Breast epithelium (tissue), 4 donors: Measurements from ENCODE around the gene FAM78B. TPM values are rescaled to one million over a fixed set of nuclear protein-coding genes. Genes with fewer than 3 reads are reported as not detected.

Source experiments
- DNase-seq, 2 donors: peaks; one replicate each; pipeline ENCODE4 v3.0.0-alpha.2; 2019; ENCODE audit warnings: low spot score in 2 of 2
- H3K27ac ChIP-seq, 2 donors: fragments of 200-600 bp; sonication (generic) in 1 of 2; one replicate each; pipeline ENCODE4 v1.5.1; 2016 to 2019; ENCODE audit warnings: mild to moderate bottlenecking in 1 of 2
- H3K27me3 ChIP-seq, 2 donors: fragments of 200-600 bp; sonication (generic) in 1 of 2; one replicate each; pipeline versions ENCODE4 v1.5.1 to v1.6.0; 2017 to 2019; ENCODE audit warnings: control low read depth in 1 of 2, mild to moderate bottlenecking in 1 of 2
- H3K36me3 ChIP-seq: fragments of 200-600 bp; one replicate; pipeline ENCODE4 v1.5.1; 2019
- H3K4me1 ChIP-seq, 2 donors: fragments of 200-600 bp; sonication (generic); one replicate each; pipeline ENCODE4 v1.5.1; 2016 to 2019; ENCODE audit warnings: control low read depth in 1 of 2
- H3K4me3 ChIP-seq, 3 donors: fragments of 200-600 bp; sonication (generic); 1 replicate in 2 of 3; 2 replicates in 1 of 3; pipeline ENCODE4 v1.5.1; 2016 to 2019; ENCODE audit warnings: mild to moderate bottlenecking in 3 of 3, moderate library complexity in 2 of 3
- H3K9me3 ChIP-seq, 2 donors: fragments of 200-600 bp; sonication (generic) in 1 of 2; one replicate each; pipeline ENCODE4 v1.5.1; 2016 to 2019; ENCODE audit warnings: control low read depth in 1 of 2
- POLR2A ChIP-seq: fragments of 450-650 bp; IDR thresholded peaks from one replicate; pipeline ENCODE4 v1.6.1; 2016; ENCODE audit warnings: antibody characterized with exemption, mild to moderate bottlenecking, moderate library complexity
- POLR2AphosphoS5 ChIP-seq, 3 donors: sonication (generic); formaldehyde crosslinking; IDR thresholded peaks; one replicate each; pipeline ENCODE4 v1.6.1; 2017; ENCODE audit warnings: antibody characterized with exemption in 3 of 3
- intact Hi-C: fragments of 100-400 bp; cut with DNase I; formaldehyde crosslinking; loops from one replicate; pipeline ENCODE4 v1.15.1; 2023; ENCODE audit warnings: low total_unique reads
- total RNA-seq, 3 donors: library from RNA; depleted of rRNA; stranded (reverse); fragments of >200 nt; gene quantifications; one replicate each; pipeline ENCODE4 v1.1.0, GENCODE V29; 2016
- TF ChIP-seq, protein P1 (sequence below), 3 donors: fragments of 450-650 bp; IDR thresholded peaks; one replicate each; pipeline ENCODE4 v1.5.1; 2016 to 2017; ENCODE audit warnings: antibody characterized with exemption in 3 of 3, mild to moderate bottlenecking in 3 of 3, moderate library complexity in 3 of 3

Gene FAM78B
- total RNA-seq, 3 donors from 2014 or later, result 0.98 to 3.2 (median 1.2) TPM

DNA sequence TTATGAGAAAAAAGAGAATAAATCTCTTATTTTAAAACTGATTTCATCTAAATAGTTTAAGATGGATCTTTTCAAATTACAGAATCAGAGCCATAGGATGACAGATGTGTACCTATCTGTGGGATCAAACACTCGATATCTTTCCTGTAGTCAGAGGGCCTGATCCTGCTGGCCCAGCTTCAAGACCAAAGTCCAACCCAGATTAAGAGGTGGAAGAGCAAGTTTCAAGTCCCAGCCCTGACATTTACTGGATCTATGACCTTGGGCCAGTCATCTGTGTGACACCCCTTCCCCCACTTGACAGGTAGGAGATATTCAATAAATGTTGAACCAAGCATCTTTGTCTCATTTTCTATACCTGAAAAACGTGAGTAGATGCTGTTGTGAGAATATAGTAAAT lies 140.7 kb downstream of the FAM78B start:
- no peak overlapping the region for H3K4me3 ChIP-seq
- H3K27ac ChIP-seq, result no peak overlapping the region
- H3K27me3 ChIP-seq, result no peaks in the 10 kb centered on the region
- no peaks in the 10 kb centered on the region for H3K4me1 ChIP-seq
- no peak for TF ChIP-seq POLR2A
- TF ChIP-seq, protein P1, sequence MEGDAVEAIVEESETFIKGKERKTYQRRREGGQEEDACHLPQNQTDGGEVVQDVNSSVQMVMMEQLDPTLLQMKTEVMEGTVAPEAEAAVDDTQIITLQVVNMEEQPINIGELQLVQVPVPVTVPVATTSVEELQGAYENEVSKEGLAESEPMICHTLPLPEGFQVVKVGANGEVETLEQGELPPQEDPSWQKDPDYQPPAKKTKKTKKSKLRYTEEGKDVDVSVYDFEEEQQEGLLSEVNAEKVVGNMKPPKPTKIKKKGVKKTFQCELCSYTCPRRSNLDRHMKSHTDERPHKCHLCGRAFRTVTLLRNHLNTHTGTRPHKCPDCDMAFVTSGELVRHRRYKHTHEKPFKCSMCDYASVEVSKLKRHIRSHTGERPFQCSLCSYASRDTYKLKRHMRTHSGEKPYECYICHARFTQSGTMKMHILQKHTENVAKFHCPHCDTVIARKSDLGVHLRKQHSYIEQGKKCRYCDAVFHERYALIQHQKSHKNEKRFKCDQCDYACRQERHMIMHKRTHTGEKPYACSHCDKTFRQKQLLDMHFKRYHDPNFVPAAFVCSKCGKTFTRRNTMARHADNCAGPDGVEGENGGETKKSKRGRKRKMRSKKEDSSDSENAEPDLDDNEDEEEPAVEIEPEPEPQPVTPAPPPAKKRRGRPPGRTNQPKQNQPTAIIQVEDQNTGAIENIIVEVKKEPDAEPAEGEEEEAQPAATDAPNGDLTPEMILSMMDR (IDR thresholded peaks at IDR 0.05), result no peak
- no peak for TF ChIP-seq POLR2AphosphoS5 (IDR thresholded peaks at IDR 0.05)
- no peaks in the 10 kb centered on the region for H3K36me3 ChIP-seq
- H3K9me3 ChIP-seq, result no peaks in the 10 kb centered on the region
- no peak for DNase-seq
- intact Hi-C loops, result no loop called here

DNA sequence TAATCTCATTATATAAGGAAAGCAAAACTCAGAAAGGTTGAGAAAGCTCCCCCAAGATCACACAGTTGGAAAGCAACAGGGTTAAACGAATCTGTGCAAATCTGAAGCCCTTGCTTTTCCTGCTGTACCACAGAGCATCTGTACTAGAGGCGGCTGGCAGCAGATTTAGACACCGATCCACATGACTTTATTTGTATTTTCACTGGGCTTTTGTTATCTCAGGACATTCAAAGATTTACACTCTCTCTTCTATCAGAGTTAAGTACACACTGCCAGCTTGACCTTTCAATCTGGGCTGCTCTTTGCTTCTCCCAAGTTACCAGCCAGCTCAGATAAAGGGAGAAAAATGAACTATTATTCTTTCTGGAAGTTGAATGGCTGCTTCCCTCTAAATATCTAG lies 146.6 kb downstream of the FAM78B start:
- Histone ChIP-seq H3K9me3 (no peaks in the 10 kb centered on the region), H3K27me3 (no peaks in the 10 kb centered on the region), H3K36me3 (no peaks in the 10 kb centered on the region), H3K27ac (no peak overlapping the region), H3K4me3 (no peak overlapping the region), H3K4me1 (no peaks in the 10 kb centered on the region)
- no peak for TF ChIP-seq POLR2AphosphoS5 (IDR thresholded peaks at IDR 0.05)
- no peak for TF ChIP-seq POLR2A
- TF ChIP-seq, protein P1 (IDR thresholded peaks at IDR 0.05), result no peak
- DNase-seq, result no peak
- intact Hi-C loops, result no loop called here
